Calu3 (cell line): Measurements from ENCODE around the gene YRDC. TPM values are rescaled to one million over a fixed set of nuclear protein-coding genes. Genes with fewer than 3 reads are reported as not detected.

Experiments
- BruUV-seq: library from RNA; stranded (reverse); fragments of 400-500 nt; replicated peaks from 2 replicates; lab custom pipeline; 2021; lab: Mats Ljungman, UMichigan
- CTCF ChIA-PET: fragments of 300-600 bp; sonication (Branson Sonifier 250); formaldehyde crosslinking; loops from one replicate; lab custom pipeline; 2022; ENCODE audit warnings: antibody characterized with exemption; lab: Charles Lee
- DNase-seq: peaks from one replicate; pipeline ENCODE4 v3.0.0; 2022
- H3K27ac Mint-ChIP-seq: one replicate; pipeline ENCODE4 v1.8.0; 2022; ENCODE audit warnings: mixed read lengths; ENCODE audit not compliant: unreplicated experiment
- H3K27me3 Mint-ChIP-seq: one replicate; pipeline ENCODE4 v1.8.0; 2022; ENCODE audit warnings: mixed read lengths; ENCODE audit not compliant: unreplicated experiment
- H3K36me3 Mint-ChIP-seq: one replicate; pipeline ENCODE4 v1.8.0; 2022; ENCODE audit warnings: mild to moderate bottlenecking, moderate library complexity, mixed read lengths; ENCODE audit not compliant: insufficient read depth, unreplicated experiment
- H3K4me1 Mint-ChIP-seq: one replicate; pipeline ENCODE4 v1.8.0; 2022; ENCODE audit warnings: mild to moderate bottlenecking, low read depth, mixed read lengths; ENCODE audit not compliant: unreplicated experiment
- H3K4me3 Mint-ChIP-seq: one replicate; pipeline ENCODE4 v1.8.0; 2022; ENCODE audit warnings: mild to moderate bottlenecking, low read depth, moderate library complexity, mixed read lengths; ENCODE audit not compliant: unreplicated experiment
- H3K9me3 Mint-ChIP-seq: one replicate; pipeline ENCODE4 v1.8.0; 2022; ENCODE audit warnings: low read depth, mixed read lengths; ENCODE audit not compliant: unreplicated experiment
- CTCF ChIP-seq: fragments of 200-600 bp; IDR thresholded peaks from one replicate; pipeline ENCODE4 v1.8.0; 2022; ENCODE audit warnings: antibody characterized with exemption; ENCODE audit not compliant: unreplicated experiment
- intact Hi-C: fragments of 100-400 bp; cut with micrococcal nuclease; formaldehyde crosslinking; loops from one replicate; pipeline ENCODE4 v1.10.0; 2022; ENCODE audit not compliant: unreplicated experiment
- total RNA-seq: library from RNA; stranded (reverse); gene quantifications from 2 replicates; pipeline ENCODE4 v1.2.3, GENCODE V29; 2022

YRDC gene
- total RNA-seq, 1 experiment from 2014 or later: 18.6 TPM

DNA sequence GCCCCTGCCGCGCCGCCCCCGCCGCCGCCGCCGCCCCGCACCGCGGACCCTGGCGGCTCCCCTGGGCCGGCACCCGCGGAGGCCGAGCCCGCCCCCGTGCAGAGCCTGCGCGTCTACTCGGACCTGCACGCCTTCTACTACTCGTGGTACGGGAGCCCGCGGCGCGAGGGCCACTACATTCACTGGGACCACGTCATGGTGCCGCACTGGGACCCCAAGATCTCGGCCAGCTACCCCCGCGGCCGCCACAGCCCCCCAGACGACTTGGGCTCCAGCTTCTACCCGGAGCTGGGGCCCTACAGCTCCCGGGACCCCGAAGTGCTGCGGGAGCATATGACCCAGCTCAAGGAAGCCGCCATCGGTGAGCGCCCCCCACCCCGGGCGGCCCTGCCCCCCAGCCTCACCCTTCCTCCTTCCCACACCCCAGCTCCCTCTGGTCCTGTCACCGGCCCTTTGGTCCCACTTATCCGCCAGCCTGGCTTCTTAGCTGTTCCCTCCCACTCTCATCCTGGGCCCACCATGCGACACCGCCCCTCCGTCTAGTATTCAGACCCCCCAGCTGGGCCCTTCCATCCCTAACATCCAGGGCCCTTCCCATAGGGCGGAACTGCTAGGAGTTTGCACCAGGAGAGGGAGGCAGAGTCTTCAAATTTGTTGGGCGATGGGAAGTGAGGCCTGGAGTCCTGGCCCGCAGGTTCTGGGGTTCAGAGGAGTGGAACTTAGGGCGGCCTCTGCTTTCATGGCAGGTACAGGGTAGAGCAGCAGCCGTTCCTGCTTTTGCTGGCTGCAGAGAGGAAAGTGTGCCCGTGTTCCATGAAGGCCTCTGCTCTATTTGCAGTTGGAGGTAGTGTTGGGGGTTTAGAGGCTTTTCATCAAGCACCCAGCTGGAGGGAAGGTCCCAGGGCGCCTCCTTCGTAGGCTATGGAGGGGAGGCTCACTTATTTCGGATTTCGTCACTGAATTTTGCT lies 13.4 kb downstream of the YRDC start:
- no peak overlapping the region for H3K27ac Mint-ChIP-seq
- intact Hi-C loops: no loop called here
- H3K36me3 Mint-ChIP-seq: peaks cover 24% of the 10 kb centered on the region
- peak overlapping the region; percentile 68 for H3K4me3 Mint-ChIP-seq
- H3K4me1 Mint-ChIP-seq: peaks cover 17% of the 10 kb centered on the region
- no peaks in the 10 kb centered on the region for H3K9me3 Mint-ChIP-seq
- peak; percentile 16 for DNase-seq
- CTCF ChIA-PET: interaction anchor here (0.7 to 0.8 kb wide), 2 partner anchors 65 to 68 kb away, joined by 3 to 5 read pairs; partner anchors contain the start of gene MTF1
- BruUV-seq: no TSS peak
- no peak for TF ChIP-seq CTCF
- peaks cover 31% of the 10 kb centered on the region for H3K27me3 Mint-ChIP-seq

DNA sequence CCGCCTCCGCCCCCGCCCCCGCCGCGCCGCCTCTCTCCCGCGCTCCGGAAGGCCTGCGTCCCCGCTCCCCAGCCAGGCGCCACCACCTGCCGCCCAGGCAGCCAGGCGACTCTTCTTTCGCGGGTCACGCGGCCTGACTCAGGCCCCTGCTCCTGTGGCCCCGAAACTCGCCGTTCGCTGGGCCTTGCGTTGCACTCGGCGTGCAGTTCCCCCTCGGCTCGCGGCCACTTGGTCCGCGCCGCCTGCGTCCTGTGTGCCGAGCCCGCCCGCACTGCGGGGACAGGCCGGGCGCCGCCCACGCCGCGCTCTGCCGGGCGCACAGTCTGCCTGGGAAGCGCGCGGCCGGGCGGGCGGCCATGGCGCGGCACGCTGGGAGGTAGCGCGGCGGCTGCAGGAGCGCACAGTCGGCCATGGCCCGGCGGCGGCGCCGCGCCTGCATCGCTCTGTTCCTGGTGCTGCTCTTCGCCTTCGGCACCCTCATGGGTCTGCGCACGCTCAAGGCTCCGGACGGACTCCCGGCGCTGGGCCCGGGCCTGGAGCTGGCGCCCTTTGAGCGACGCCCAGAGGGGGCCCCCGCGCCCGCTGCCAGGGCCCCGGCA lies 14.1 kb downstream of the YRDC start, which contains the start of gene MANEAL:
TSS of gene MANEAL (plus strand) at position 75 of the 599 bp plus-strand sequence. CDS start at position 411, 336 bp downstream.
- peak; percentile 63 for DNase-seq
- Mint-ChIP-seq H3K27me3 (peaks cover 33% of the 10 kb centered on the region), H3K27ac (no peak within 1 kb of the TSS), H3K4me1 (peaks cover 17% of the 10 kb centered on the region), H3K36me3 (peaks cover 23% of the 10 kb centered on the region), H3K9me3 (no peaks in the 10 kb centered on the region), H3K4me3 (peak within 1 kb of the TSS; percentile 68)
- CTCF ChIA-PET: interaction anchor here (0.7 to 0.8 kb wide), 2 partner anchors 66 to 69 kb away, joined by 3 to 5 read pairs; partner anchors contain the start of gene MTF1
- BruUV-seq: no TSS peak
- TF ChIP-seq CTCF: no peak
- intact Hi-C loops: no loop called here

DNA sequence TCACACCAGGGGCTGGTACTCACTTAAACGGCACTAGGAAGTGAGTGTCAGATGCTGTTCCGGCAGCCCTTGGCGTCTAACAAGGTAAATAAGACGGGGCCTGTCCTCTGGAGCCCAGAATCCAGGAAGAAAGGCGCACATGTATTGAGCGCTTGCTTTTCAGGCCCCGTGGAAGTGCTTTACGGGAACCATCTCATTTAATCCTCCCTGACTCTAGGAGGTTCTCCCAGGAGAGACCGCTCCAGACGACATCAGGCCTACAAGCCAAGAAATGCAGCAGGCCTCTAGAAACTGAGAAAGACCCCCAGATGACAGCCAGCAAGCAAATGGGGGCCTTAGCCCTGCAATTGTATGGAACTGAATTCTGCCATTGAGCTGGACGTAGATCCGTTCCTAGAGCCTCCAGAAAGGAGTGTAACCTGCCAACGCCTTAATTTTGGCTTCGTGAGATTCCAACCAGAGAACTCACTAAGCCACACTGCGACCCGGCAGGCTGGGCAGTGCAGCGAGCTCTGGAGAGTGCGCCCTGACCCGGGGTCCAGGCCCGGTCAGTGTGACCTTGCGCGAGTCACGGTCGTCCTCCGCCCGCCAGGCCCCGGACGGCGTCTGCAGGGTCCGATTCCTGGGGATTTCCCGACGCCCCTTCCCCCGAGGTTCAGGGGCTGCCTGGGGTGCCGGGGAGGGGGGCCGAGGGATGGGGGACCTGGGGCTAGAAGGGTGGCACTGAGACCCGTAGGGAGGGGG lies 14.9 kb downstream of the YRDC start:
- TF ChIP-seq CTCF: no peak
- CTCF ChIA-PET: no interaction called here
- H3K36me3 Mint-ChIP-seq: peaks cover 19% of the 10 kb centered on the region
- intact Hi-C loops: no loop called here
- DNase-seq: no peak
- H3K27me3 Mint-ChIP-seq: peaks cover 33% of the 10 kb centered on the region
- BruUV-seq: no TSS peak
- peak overlapping the region; percentile 68 for H3K4me3 Mint-ChIP-seq
- no peaks in the 10 kb centered on the region for H3K9me3 Mint-ChIP-seq
- H3K4me1 Mint-ChIP-seq: peaks cover 17% of the 10 kb centered on the region
- no peak overlapping the region for H3K27ac Mint-ChIP-seq

DNA sequence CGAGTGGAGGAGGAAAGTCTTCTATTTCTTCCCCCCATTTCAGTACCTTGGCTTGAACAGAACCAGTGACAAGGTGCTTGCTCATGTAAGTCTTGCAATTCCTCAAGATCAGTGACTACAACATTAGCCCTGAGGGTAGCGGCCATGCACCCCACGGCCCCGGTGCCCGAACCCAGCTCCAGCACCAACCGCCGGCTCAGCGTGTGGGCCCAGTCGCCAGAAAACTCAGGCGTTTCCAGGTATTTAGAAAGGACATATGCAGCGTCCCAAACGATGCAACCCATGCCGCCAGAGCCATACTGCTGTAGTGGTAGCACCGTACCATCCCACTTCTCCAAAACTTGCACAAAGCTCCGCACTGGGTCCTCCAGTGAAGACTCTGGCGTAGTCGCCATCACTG lies 25.5 kb downstream of the YRDC start:
- no peak for TF ChIP-seq CTCF
- no TSS peak for BruUV-seq
- DNase-seq: no peak
- Mint-ChIP-seq H3K36me3 (no peaks in the 10 kb centered on the region), H3K27me3 (peaks cover 51% of the 10 kb centered on the region), H3K4me1 (no peaks in the 10 kb centered on the region), H3K27ac (no peak overlapping the region), H3K9me3 (no peaks in the 10 kb centered on the region), H3K4me3 (no peak overlapping the region)
- intact Hi-C loops: no loop called here
- CTCF ChIA-PET: no interaction called here
